ENCODE results near the gene PTOV1. TPM values are rescaled to one million over a fixed set of nuclear protein-coding genes. Genes with fewer than 3 reads are reported as not detected.

The PTOV1 gene
- total and polyA plus RNA-seq, 10 of the 15 experiments (the other 5 are each of a cell fraction or from before 2014, with no cell fraction given): 3.2 to 83.5 (median 22.3) TPM

DNA sequence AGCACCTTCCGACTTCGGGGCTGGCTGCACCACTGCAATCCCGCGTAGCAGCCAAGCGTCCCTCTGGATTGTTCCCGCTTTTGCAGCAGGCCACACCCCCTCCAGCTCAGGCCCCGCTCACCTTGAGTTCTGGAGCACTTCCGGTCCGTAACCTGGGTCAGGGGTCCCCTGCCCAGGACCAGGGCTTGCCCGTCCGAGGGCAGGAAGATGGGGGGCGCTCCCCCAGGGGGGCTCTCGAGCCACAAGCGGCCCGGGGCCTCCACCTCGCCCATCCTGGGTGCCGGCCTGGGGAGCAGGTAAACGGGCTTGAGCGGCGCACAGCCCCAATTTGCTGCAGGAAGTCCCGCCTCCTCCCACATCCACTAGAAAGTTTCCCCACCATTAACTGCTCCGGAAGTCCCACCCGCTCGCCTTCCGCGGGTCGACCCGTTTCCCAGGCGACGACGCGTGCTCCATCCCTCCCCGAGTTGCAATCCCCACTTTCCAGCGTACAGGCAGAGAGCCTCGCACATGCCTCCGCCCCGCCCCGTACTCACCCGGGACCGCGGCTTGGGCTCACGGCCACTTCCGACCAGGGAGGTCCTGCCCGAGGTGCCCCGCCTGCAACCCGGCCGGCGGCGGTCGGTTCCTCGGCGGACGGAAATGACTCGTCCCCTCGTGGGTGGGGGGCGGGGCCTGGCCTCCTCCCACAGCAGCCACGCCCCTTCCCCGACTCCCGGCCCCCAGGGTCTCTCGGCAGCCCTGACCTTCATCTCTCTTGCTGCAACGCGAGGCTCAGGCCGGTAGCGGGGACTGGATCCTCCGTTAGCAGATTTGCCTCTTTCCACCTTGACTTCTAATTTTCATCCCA is 16.2 kb downstream of the PTOV1 start, which contains the start of gene PNKP (continued):
- TF ChIP-seq EGR1 (IDR thresholded peaks at IDR 0.05; ENCODE audit: borderline replicate concordance in 1 of 2, low read depth in 2 of 2, low read length in 2 of 2): peak in 1 of 2 experiments; percentile 88; a peak in 2 of 3 replicates
- peak; percentile 77; the same call in 1 of the 2 replicates for TF ChIP-seq SIN3A (IDR thresholded peaks at IDR 0.05; ENCODE audit: low read depth, low read length)
- TF ChIP-seq TCF7 (IDR thresholded peaks at IDR 0.05; ENCODE audit: borderline replicate concordance): no peak
- TF ChIP-seq, protein P1, sequence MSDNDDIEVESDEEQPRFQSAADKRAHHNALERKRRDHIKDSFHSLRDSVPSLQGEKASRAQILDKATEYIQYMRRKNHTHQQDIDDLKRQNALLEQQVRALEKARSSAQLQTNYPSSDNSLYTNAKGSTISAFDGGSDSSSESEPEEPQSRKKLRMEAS (IDR thresholded peaks at IDR 0.05; ENCODE audit: low read depth, low read length): no peak; the same call in 1 of the 2 replicates
- TF ChIP-seq, protein P2, sequence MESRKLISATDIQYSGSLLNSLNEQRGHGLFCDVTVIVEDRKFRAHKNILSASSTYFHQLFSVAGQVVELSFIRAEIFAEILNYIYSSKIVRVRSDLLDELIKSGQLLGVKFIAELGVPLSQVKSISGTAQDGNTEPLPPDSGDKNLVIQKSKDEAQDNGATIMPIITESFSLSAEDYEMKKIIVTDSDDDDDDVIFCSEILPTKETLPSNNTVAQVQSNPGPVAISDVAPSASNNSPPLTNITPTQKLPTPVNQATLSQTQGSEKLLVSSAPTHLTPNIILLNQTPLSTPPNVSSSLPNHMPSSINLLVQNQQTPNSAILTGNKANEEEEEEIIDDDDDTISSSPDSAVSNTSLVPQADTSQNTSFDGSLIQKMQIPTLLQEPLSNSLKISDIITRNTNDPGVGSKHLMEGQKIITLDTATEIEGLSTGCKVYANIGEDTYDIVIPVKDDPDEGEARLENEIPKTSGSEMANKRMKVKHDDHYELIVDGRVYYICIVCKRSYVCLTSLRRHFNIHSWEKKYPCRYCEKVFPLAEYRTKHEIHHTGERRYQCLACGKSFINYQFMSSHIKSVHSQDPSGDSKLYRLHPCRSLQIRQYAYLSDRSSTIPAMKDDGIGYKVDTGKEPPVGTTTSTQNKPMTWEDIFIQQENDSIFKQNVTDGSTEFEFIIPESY (IDR thresholded peaks at IDR 0.05): no peak
- TF ChIP-seq HDGF (IDR thresholded peaks at IDR 0.05): peak; percentile 76; the same call in 1 of the 2 replicates
- no peak for TF ChIP-seq RAD51 (IDR thresholded peaks at IDR 0.05)
- TF ChIP-seq, protein P3, sequence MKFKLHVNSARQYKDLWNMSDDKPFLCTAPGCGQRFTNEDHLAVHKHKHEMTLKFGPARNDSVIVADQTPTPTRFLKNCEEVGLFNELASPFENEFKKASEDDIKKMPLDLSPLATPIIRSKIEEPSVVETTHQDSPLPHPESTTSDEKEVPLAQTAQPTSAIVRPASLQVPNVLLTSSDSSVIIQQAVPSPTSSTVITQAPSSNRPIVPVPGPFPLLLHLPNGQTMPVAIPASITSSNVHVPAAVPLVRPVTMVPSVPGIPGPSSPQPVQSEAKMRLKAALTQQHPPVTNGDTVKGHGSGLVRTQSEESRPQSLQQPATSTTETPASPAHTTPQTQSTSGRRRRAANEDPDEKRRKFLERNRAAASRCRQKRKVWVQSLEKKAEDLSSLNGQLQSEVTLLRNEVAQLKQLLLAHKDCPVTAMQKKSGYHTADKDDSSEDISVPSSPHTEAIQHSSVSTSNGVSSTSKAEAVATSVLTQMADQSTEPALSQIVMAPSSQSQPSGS (IDR thresholded peaks at IDR 0.05; ENCODE audit: low read length): no peak
- TF ChIP-seq SPI1 (IDR thresholded peaks at IDR 0.05; ENCODE audit: borderline replicate concordance, insufficient read depth, low read depth, low read length): peak; percentile 31; the same call in 1 of the 2 replicates
- TF ChIP-seq ATF7 (IDR thresholded peaks at IDR 0.05; ENCODE audit: low read depth): 0 out of 2 replicates have a peak, but pooled peaks have one; percentile 8
- no peak for TF ChIP-seq ZSCAN29 (IDR thresholded peaks at IDR 0.05)
- TF ChIP-seq MYC (IDR thresholded peaks at IDR 0.05; ENCODE audit: insufficient read depth, insufficient read length, insufficient replicate concordance, low read length, severe bottlenecking): no peak
- TF ChIP-seq KLF5 (IDR thresholded peaks at IDR 0.05; ENCODE audit: partially characterized antibody): peak; percentile 11
- TF ChIP-seq MTA3 (IDR thresholded peaks at IDR 0.05; ENCODE audit: borderline replicate concordance, low read length): no peak
- peak; percentile 24 for TF ChIP-seq USF1 (IDR thresholded peaks at IDR 0.05; ENCODE audit: borderline replicate concordance, extremely low read length, insufficient read depth, low read depth, low read length)
- TF ChIP-seq SP1 (IDR thresholded peaks at IDR 0.05; ENCODE audit: low read depth, low read length): peak; percentile 72
- TF ChIP-seq RFX5 (IDR thresholded peaks at IDR 0.05; ENCODE audit: low read depth, low read length): peak; percentile 50; the same call in 1 of the 2 replicates
- peak; percentile 85 for TF ChIP-seq POLR2AphosphoS5 (IDR thresholded peaks at IDR 0.05; ENCODE audit: low read length)
- TF ChIP-seq RELA (IDR thresholded peaks at IDR 0.05; ENCODE audit: borderline replicate concordance, partially characterized antibody): peak; percentile 41
- peak; percentile 5; the same call in 1 of the 2 replicates for TF ChIP-seq PAX5 (IDR thresholded peaks at IDR 0.05; ENCODE audit: borderline replicate concordance, low read depth, low read length)
- TF ChIP-seq LARP7 (IDR thresholded peaks at IDR 0.05): peak; percentile 80; the same call in 1 of the 2 replicates
- no peak for TF ChIP-seq PAX8 (IDR thresholded peaks at IDR 0.05)
- TF ChIP-seq BRCA1 (IDR thresholded peaks at IDR 0.05; ENCODE audit: low read depth, low read length): no peak
- no peak for TF ChIP-seq CEBPB (IDR thresholded peaks at IDR 0.05; ENCODE audit: borderline replicate concordance in 1 of 2, low read depth in 2 of 2, low read length in 2 of 2)
- no peak for TF ChIP-seq STAT3 (IDR thresholded peaks at IDR 0.05; ENCODE audit: low read depth, low read length)
- TF ChIP-seq POU2F2 (IDR thresholded peaks at IDR 0.05; ENCODE audit: borderline replicate concordance, low read depth, low read length): peak; percentile 30
- TF ChIP-seq WRNIP1 (IDR thresholded peaks at IDR 0.05; ENCODE audit: borderline replicate concordance, low read depth, low read length): no peak

All from GM12878 (cell line).